GM12875 (cell line): Measurements from ENCODE around the gene ADRA2C.

Source experiments
- H3K4me3 ChIP-seq: one replicate; pipeline ENCODE4 v1.5.1; 2011; ENCODE audit warnings: low read depth, low read length, control low read depth
- CTCF ChIP-seq: IDR thresholded peaks from 2 replicates; pipeline ENCODE4 v1.5.1; 2011; ENCODE audit warnings: low read depth, mild to moderate bottlenecking, control low read depth, inconsistent platforms, low read length, moderate library complexity, borderline replicate concordance; ENCODE audit not compliant: insufficient read depth

The ADRA2C gene

GRCh38 chr4:3796960-3797359 is 30.8 kb downstream of the ADRA2C start:
- H3K4me3 ChIP-seq: no peak overlapping the region
- TF ChIP-seq CTCF: no peak

- no peak overlapping the region for H3K4me3 ChIP-seq
- TF ChIP-seq CTCF: no peak
Observed at GRCh38 chr4:3797831-3798790, 31.9 kb downstream of the ADRA2C start.

- no peak overlapping the region for H3K4me3 ChIP-seq
- TF ChIP-seq CTCF: no peak
Observed at GRCh38 chr4:3799496-3799895, 33.3 kb downstream of the ADRA2C start.

GRCh38 chr4:3800351-3800750 is 34.2 kb downstream of the ADRA2C start:
- TF ChIP-seq CTCF: no peak
- no peak overlapping the region for H3K4me3 ChIP-seq

GRCh38 chr4:3801521-3801920 is 35.3 kb downstream of the ADRA2C start:
- no peak overlapping the region for H3K4me3 ChIP-seq
- no peak for TF ChIP-seq CTCF

GRCh38 chr4:3801931-3802550 is 35.9 kb downstream of the ADRA2C start:
- TF ChIP-seq CTCF: no peak
- H3K4me3 ChIP-seq: no peak overlapping the region
